Tibial nerve (tissue), 4 donors: ENCODE data around the gene TMCC1. TPM values are rescaled to one million over a fixed set of nuclear protein-coding genes. Genes with fewer than 3 reads are reported as not detected.

Source experiments
- DNase-seq, 2 donors: peaks; one replicate each; pipeline ENCODE4 v3.0.0-alpha.2; 2019; ENCODE audit warnings: low spot score in 2 of 2
- H3K27ac ChIP-seq, 4 donors: fragments of 200-600 bp; sonication (generic) in 3 of 4; one replicate each; pipeline ENCODE4 v1.5.1; 2017 to 2019; ENCODE audit warnings: mild to moderate bottlenecking in 1 of 4
- H3K27me3 ChIP-seq, 2 donors: fragments of 200-600 bp; sonication (generic) in 1 of 2; one replicate each; pipeline versions ENCODE4 v1.5.1 to v1.6.0; 2017 to 2019
- H3K36me3 ChIP-seq, 3 donors: fragments of 200-600 bp; sonication (generic); one replicate each; pipeline ENCODE4 v1.5.1; 2018 to 2019
- H3K4me1 ChIP-seq, 4 donors: fragments of 200-600 bp; sonication (generic) in 3 of 4; one replicate each; pipeline ENCODE4 v1.5.1; 2017 to 2019
- H3K4me3 ChIP-seq, 4 donors: fragments of 200-600 bp; sonication (generic) in 3 of 4; one replicate each; pipeline ENCODE4 v1.5.1; 2017 to 2019; ENCODE audit warnings: mild to moderate bottlenecking in 1 of 4, moderate library complexity in 1 of 4
- H3K9me3 ChIP-seq, 4 donors: fragments of 200-600 bp; sonication (generic) in 3 of 4; one replicate each; pipeline ENCODE4 v1.5.1; 2017 to 2019
- EP300 ChIP-seq, 2 donors: sonication (generic); formaldehyde crosslinking; IDR thresholded peaks; one replicate each; pipeline ENCODE4 v1.6.1; 2017; ENCODE audit warnings: antibody characterized with exemption in 2 of 2, mild to moderate bottlenecking in 1 of 2
- POLR2A ChIP-seq, 2 donors: fragments of 450-650 bp; IDR thresholded peaks; one replicate each; pipeline ENCODE4 v1.6.1; 2017; ENCODE audit warnings: antibody characterized with exemption in 2 of 2, mild to moderate bottlenecking in 2 of 2, moderate library complexity in 2 of 2
- WGBS, 2 donors: methylation state at CpG; one replicate each; pipeline ENCODE4 v1.1.5; 2018; 5-methylcytosine and 5-hydroxymethylcytosine counted together
- total RNA-seq, 4 donors: library from RNA; depleted of rRNA; stranded (reverse); fragments of >200 nt; gene quantifications; one replicate each; pipeline ENCODE4 v1.1.0, GENCODE V29; 2016
- TF ChIP-seq, protein P1 (sequence below), 5 experiments: fragments of 200-600 bp in 3 of 5; fragments of 450-650 bp in 2 of 5; sonication (generic) in 3 of 5; IDR thresholded peaks; one replicate each; pipeline ENCODE4 v1.5.1; 2016 to 2019; ENCODE audit warnings: antibody characterized with exemption in 5 of 5, mild to moderate bottlenecking in 3 of 5, moderate library complexity in 2 of 5

The TMCC1 gene
- total RNA-seq, 4 donors from 2014 or later: 19.9 to 27.9 (median 23.1) TPM

DNA sequence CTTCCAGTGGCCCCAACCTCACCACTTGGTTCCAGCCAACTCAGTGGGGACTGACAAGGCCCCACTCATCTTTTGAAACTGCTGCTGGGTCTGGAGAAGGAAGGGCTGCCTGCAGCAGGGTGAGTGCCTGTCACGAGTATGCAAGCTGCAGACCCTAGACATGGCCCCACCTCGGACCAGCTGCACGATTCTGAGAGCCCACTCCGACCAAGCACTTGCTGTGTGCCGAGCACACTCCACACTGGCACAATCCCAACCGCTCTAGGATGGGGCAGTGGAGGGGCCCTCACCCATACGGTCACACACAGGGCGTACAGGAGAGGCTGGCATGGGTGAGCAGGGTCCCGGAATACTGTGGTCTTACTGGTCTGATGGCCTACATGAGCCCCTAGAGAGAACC lies 279.1 kb downstream of the TMCC1 start:
- 88 to 100% methylated on average over 4 to 9 of the region's 9 CpGs for WGBS, 2 donors

DNA sequence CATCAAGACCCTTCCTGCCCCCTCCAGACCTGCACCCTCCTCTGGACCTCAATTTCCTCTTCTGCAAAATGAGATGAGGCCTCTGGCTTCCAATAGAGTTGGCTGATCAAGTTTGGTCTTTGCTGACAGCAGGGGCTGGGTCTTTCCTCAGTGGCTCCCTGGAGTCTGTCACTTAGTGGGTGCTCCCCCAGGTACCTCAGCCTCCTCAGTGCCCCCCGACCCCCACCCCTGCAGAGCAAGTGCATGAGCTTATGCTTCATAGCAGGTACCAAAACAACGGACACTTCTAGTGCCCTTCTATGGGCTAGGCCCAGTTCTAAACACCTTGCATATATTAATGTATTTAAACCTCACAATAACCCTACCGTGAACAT lies 280.2 kb downstream of the TMCC1 start:
- peaks cover 0 to 81% (median 49%) of the 10 kb centered on the region in 4 donors for H3K4me1 ChIP-seq
- TF ChIP-seq POLR2A (IDR thresholded peaks at IDR 0.05) (no peak), EP300 (IDR thresholded peaks at IDR 0.05) (no peak)
- TF ChIP-seq, protein P1, sequence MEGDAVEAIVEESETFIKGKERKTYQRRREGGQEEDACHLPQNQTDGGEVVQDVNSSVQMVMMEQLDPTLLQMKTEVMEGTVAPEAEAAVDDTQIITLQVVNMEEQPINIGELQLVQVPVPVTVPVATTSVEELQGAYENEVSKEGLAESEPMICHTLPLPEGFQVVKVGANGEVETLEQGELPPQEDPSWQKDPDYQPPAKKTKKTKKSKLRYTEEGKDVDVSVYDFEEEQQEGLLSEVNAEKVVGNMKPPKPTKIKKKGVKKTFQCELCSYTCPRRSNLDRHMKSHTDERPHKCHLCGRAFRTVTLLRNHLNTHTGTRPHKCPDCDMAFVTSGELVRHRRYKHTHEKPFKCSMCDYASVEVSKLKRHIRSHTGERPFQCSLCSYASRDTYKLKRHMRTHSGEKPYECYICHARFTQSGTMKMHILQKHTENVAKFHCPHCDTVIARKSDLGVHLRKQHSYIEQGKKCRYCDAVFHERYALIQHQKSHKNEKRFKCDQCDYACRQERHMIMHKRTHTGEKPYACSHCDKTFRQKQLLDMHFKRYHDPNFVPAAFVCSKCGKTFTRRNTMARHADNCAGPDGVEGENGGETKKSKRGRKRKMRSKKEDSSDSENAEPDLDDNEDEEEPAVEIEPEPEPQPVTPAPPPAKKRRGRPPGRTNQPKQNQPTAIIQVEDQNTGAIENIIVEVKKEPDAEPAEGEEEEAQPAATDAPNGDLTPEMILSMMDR (IDR thresholded peaks at IDR 0.05): no peak

More for the DNA sequence above, 279.1 kb downstream of the TMCC1 start:
- Histone ChIP-seq H3K36me3 (no peaks in the 10 kb centered on the region), H3K27ac (peak overlapping the region in 3 of 4 donors; percentile 3 to 75 (median 73)), H3K4me1 (peaks cover 0 to 81% (median 50%) of the 10 kb centered on the region in 4 donors), H3K4me3 (no peak overlapping the region), H3K9me3 (no peaks in the 10 kb centered on the region), H3K27me3 (no peaks in the 10 kb centered on the region)
- no peak for DNase-seq
- TF ChIP-seq POLR2A (IDR thresholded peaks at IDR 0.05) (no peak), EP300 (IDR thresholded peaks at IDR 0.05) (no peak)
- TF ChIP-seq, protein P1 (IDR thresholded peaks at IDR 0.05): no peak

DNA sequence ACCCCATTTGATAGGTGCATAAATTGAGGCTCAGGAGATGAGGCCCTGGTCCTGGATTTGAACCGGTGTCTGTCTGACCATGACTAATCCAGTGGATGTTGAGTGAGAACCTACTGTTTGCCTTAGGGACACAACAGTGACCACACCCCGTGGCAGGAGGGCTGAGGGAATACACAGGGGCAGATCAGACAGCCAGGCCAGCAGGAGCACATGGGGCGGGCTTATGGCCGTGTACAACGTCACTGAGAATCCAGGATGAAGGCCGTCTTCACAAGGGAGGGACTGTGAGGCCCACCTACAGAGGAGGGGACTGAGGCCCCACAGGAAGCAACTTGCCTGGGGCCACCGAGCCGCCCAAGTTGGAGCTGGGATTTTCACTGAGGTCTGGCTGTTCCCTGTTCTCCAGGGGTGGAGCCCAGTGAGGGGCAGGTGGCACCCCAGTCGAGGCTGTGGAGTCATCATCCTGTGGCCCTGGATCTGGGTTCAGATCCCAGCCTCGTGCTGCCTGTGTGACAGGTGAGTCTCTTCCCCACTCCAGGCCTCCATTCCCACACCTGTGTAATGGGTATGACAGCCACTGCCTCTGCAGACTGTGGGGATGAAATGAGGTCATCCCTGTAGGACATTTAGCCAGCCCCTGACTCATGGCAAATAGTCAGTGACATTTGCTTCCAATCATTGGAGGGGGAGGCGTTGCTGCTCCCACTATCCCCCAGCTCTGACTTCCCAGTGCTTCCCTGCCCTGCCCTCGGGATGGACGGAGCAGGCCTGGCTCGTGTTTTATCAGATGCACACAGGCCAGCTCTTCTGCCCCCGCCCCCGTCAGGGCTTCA lies 280.8 kb downstream of the TMCC1 start:
- Histone ChIP-seq H3K36me3 (no peaks in the 10 kb centered on the region), H3K27me3 (no peaks in the 10 kb centered on the region), H3K9me3 (no peaks in the 10 kb centered on the region), H3K4me3 (no peak overlapping the region), H3K4me1 (peaks cover 0 to 83% (median 54%) of the 10 kb centered on the region in 4 donors), H3K27ac (peak overlapping the region; percentile 0 to 81 (median 64))
- DNase-seq: no peak
- TF ChIP-seq POLR2A (IDR thresholded peaks at IDR 0.05) (peak in 1 of 2 donors; percentile 4), EP300 (IDR thresholded peaks at IDR 0.05) (no peak)
- TF ChIP-seq, protein P1 (IDR thresholded peaks at IDR 0.05): no peak
- WGBS, 2 donors: 59 to 62% methylated on average over 10 to 16 of the region's 16 CpGs

More for the DNA sequence above, 280.2 kb downstream of the TMCC1 start:
- peak overlapping the region in 3 of 4 donors; percentile 47 to 81 (median 81) for H3K27ac ChIP-seq
- H3K36me3 ChIP-seq: no peaks in the 10 kb centered on the region
- no peaks in the 10 kb centered on the region for H3K9me3 ChIP-seq
- WGBS, 2 donors: 88 to 89% methylated on average over 2 to 3 of the region's 3 CpGs
- no peak for DNase-seq
- no peak overlapping the region for H3K4me3 ChIP-seq
- H3K27me3 ChIP-seq: no peaks in the 10 kb centered on the region

DNA sequence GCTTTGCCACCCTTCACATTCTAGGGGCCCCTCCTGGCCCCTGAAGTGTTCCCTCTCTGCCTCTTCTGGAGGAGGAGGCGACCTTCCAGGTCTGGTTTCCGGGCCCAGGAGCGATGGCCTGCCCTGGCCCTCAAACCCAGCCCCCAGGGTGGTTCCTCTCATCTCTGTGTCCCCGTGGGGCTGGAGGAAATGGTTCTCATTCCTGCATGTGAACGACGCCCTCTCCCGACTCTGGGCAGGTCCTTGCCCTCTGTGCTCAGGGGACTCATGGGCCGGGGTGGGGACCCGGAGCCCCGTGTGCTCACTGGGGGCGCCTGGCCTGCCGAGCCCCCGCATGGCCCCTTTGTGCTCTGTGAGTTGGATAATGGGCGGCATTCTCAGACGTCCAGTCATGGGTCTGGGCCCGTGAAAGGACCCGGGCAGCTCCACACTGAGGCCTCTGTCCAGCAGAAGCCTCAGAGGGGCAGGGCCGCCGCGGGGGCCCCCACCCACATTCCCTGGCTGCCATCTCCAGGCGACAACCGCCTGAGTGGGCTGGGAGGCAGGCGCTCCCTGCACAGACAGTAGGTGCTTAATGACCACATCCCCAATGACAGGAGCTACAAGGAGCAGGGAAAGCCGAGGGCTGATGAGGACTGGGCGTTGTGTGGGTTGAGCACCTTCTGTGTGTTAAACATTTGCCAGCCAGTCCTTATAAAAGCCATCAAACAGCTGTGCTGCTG lies 281.5 kb downstream of the TMCC1 start:
- Histone ChIP-seq H3K36me3 (no peaks in the 10 kb centered on the region), H3K9me3 (no peaks in the 10 kb centered on the region), H3K27ac (peak overlapping the region; percentile 0 to 81 (median 64)), H3K4me3 (peak overlapping the region in 1 of 4 donors; percentile 0), H3K4me1 (peaks cover 0 to 89% (median 61%) of the 10 kb centered on the region in 4 donors), H3K27me3 (no peaks in the 10 kb centered on the region)
- TF ChIP-seq, protein P1 (IDR thresholded peaks at IDR 0.05): no peak
- TF ChIP-seq EP300 (IDR thresholded peaks at IDR 0.05): peak in 1 of 2 donors; percentile 73
- peak in 1 of 2 donors; percentile 6 for TF ChIP-seq POLR2A (IDR thresholded peaks at IDR 0.05)
- WGBS, 2 donors: 13 to 29% methylated on average over 17 to 25 of the region's 25 CpGs
- no peak for DNase-seq
